ENCODE data around the gene DGKB.

DGKB gene

DNA sequence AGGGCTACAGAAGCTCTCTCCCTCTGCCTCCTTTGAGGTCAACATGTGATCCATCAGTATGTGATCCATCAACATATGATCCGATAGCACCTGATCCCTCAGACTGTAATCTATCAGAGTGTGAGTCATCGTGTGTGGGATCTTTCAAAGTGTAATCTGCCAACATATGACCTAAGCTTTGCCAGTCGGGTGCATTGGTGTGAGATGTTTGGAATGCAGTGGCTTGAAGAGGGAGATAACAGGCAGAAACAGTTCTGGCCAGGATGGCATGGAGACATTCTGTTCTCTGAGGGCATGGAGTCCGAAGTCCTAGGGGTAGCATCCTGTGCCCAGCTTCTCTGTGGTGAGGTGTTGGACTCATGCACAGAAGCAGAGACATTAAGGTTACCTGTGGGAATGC lies 695.4 kb downstream of the DGKB start:
- no peak overlapping the region for H3K4me3 ChIP-seq (ENCODE audit: low read depth, low read length)
- TF ChIP-seq, protein P1, sequence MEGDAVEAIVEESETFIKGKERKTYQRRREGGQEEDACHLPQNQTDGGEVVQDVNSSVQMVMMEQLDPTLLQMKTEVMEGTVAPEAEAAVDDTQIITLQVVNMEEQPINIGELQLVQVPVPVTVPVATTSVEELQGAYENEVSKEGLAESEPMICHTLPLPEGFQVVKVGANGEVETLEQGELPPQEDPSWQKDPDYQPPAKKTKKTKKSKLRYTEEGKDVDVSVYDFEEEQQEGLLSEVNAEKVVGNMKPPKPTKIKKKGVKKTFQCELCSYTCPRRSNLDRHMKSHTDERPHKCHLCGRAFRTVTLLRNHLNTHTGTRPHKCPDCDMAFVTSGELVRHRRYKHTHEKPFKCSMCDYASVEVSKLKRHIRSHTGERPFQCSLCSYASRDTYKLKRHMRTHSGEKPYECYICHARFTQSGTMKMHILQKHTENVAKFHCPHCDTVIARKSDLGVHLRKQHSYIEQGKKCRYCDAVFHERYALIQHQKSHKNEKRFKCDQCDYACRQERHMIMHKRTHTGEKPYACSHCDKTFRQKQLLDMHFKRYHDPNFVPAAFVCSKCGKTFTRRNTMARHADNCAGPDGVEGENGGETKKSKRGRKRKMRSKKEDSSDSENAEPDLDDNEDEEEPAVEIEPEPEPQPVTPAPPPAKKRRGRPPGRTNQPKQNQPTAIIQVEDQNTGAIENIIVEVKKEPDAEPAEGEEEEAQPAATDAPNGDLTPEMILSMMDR (IDR thresholded peaks at IDR 0.05; ENCODE audit: low read depth, low read length, missing control alignments): no peak
- DNase-seq (ENCODE audit: low read depth): no peak

DNA sequence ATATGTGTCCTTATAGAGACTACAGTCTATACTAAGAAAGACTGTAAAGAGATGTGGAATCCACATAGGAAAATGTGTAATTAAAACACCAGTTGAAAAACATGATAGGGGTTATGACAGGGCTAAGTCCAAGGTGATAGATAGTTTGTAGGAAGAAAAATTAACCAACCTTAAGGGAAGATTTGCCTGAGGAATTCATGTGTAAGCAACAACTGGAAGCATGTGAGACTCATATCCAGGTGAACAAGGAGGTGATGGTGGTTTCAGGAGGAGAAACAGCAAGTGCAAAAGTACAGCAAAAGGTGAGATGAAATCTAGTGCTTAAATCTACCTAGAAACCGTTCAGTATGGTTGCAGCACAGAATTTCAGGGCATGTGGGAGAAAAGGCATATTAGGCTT lies 696.4 kb downstream of the DGKB start:
- no peak overlapping the region for H3K4me3 ChIP-seq (ENCODE audit: low read depth, low read length)
- TF ChIP-seq, protein P1 (IDR thresholded peaks at IDR 0.05; ENCODE audit: low read depth, low read length, missing control alignments): no peak
- no peak for DNase-seq (ENCODE audit: low read depth)

DNA sequence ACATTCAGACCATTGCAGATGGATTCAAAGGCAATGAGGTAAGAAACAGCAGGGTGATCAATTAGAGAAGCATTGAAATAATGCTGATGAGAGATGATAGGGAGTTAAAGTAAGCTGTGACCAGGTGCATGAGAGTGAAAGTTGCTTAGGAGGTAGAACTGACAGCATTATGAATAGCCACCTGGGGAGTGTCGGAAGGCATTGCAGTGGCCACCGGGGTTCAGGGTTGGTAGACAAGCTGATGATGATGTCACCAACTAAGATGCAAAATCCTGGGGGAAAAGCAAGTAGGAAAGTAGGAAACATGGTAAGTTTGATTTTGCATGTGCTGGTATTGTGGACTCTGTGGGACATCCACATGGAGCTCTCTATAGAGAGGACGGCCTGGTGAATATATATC lies 701.2 kb downstream of the DGKB start:
- TF ChIP-seq, protein P1 (IDR thresholded peaks at IDR 0.05; ENCODE audit: low read depth, low read length, missing control alignments): no peak
- no peak for DNase-seq (ENCODE audit: low read depth)
- no peak overlapping the region for H3K4me3 ChIP-seq (ENCODE audit: low read depth, low read length)

DNA sequence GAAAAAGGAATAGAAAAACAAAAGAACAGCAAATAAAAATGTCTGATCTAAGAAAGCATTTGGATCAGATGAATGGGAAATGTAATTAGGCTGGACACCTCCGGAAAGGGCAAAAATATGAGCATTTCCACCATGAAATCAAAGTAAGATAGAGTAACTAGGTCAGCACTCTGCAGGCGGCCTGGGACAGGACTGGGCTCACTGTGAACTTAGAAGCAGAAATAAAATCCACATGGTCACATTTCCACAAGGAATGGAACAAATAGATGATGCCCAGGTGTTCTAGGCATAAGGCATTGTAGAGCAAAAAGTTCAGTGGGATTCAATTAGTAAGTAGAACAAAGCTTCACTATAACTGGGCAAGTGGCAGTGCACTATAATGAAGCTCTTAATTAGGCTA lies 703.2 kb downstream of the DGKB start:
- no peak for DNase-seq (ENCODE audit: low read depth)
- TF ChIP-seq, protein P1 (IDR thresholded peaks at IDR 0.05; ENCODE audit: low read depth, low read length, missing control alignments): no peak
- H3K4me3 ChIP-seq (ENCODE audit: low read depth, low read length): no peak overlapping the region

DNA sequence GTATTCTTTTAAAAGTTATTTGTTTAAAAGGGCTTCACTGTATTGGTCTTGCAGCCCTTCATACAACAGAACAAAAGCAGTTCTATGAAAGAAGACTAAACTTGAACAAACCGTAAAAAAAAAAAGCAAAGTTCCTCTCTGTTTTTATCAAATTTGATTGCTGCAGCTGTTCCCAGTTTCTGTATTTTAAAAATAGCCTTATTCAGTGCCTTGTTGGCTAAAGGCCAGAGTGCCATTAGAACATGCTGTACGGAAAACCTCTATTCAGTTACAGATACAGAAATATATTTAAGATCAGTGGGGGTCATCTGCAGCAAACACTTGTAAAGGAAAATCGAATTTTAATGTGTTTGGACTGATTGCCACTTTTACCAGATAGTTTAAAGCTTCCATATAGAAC lies 705.3 kb downstream of the DGKB start:
- H3K4me3 ChIP-seq (ENCODE audit: low read depth, low read length): no peak overlapping the region
- TF ChIP-seq, protein P1 (IDR thresholded peaks at IDR 0.05; ENCODE audit: low read depth, low read length, missing control alignments): no peak
- no peak for DNase-seq (ENCODE audit: low read depth)

DNA sequence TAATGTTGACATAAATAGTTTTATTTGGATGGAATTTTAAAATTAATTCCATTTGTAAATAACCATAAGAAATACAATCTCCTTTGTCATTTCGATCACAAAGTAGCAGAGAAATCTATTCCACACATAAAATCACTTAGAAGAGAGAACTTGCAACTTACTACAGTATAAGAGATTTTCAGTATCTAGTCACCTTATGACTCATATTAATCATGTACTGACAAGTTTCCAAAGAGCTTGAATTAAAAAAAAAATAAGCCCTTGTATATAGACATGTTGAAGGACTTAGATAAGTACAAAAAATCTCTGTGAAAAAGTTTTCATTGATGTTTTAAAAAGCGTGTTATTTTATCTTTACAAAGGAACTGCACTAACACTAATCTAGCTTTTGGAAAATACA lies 706.0 kb downstream of the DGKB start:
- H3K4me3 ChIP-seq (ENCODE audit: low read depth, low read length): no peak overlapping the region
- TF ChIP-seq, protein P1 (IDR thresholded peaks at IDR 0.05; ENCODE audit: low read depth, low read length, missing control alignments): no peak
- no peak for DNase-seq (ENCODE audit: low read depth)

DNA sequence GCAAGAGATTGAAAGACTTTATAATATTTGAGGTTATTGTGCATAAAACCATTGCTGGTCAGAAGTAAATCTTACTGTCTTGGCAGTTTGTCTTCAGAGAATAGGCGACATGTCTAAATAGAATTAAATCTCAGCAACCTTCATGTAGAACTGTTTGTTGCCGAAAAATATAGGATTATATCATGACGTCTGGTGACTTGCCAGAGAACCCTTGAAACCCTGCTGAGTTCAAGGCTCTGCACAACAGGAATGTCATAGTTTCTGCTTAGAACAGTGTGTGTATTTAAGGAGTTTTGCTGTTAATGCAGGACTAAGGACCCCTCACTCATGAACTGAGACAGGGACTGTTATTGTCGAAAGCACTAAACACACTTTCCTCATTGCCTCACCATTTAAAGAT lies 706.7 kb downstream of the DGKB start:
- DNase-seq (ENCODE audit: low read depth): no peak
- TF ChIP-seq, protein P1 (IDR thresholded peaks at IDR 0.05; ENCODE audit: low read depth, low read length, missing control alignments): no peak
- H3K4me3 ChIP-seq (ENCODE audit: low read depth, low read length): no peak overlapping the region

Data from GM12864 (cell line).